IMR-90 (cell line): ENCODE measurements around the gene NDST3. TPM values are rescaled to one million over a fixed set of nuclear protein-coding genes. Genes with fewer than 3 reads are reported as not detected.

Experiments
- ATAC-seq: fragments of 200-7000 bp; cut with Tn5 transposase; 2 replicates; pipeline ENCODE4 v1.9.1; 2020; ENCODE audit warnings: low read depth, mild to moderate bottlenecking, moderate library complexity
- BruUV-seq: library from RNA; stranded (reverse); fragments of 400-500 nt; replicated peaks from 2 replicates; lab custom pipeline; 2021; lab: Mats Ljungman, UMichigan
- CTCF ChIA-PET: fragments of 300-600 bp; formaldehyde crosslinking; extraction: SDS; loops from one replicate; lab custom pipeline; 2021; ENCODE audit warnings: antibody characterized with exemption; lab: Yijun Ruan, JAX
- POLR2A ChIA-PET: fragments of 300-600 bp; sonication (Branson Sonifier 250); formaldehyde crosslinking; loops from one replicate; lab custom pipeline; 2022; ENCODE audit warnings: antibody characterized with exemption; ENCODE audit not compliant: unreplicated experiment; lab: Charles Lee
- DNase-seq: peaks from one replicate; pipeline ENCODE4 v3.0.0; 2013
- H2AFZ ChIP-seq: replicated peaks from 2 replicates; pipeline ENCODE3; 2013; ENCODE audit warnings: low read length, mild to moderate bottlenecking; ENCODE audit not compliant: poor library complexity
- H2AK5ac ChIP-seq: 2 replicates; pipeline ENCODE4 v1.6.1; 2013; ENCODE audit warnings: low read depth, low read length, inconsistent platforms
- H2AK9ac ChIP-seq: replicated peaks from 2 replicates; pipeline ENCODE3; 2013; ENCODE audit warnings: mild to moderate bottlenecking, low read depth, low read length, moderate library complexity; ENCODE audit not compliant: poor library complexity
- H2BK120ac ChIP-seq: 2 replicates; pipeline ENCODE4 v1.6.1; 2013; ENCODE audit warnings: low read depth, low read length, inconsistent platforms
- H2BK15ac ChIP-seq: 3 replicates; pipeline ENCODE4 v1.6.1; 2013; ENCODE audit warnings: low read depth, low read length, inconsistent platforms
- H2BK20ac ChIP-seq: 2 replicates; pipeline ENCODE4 v1.6.1; 2013; ENCODE audit warnings: low read depth, mild to moderate bottlenecking, inconsistent platforms, low read length, moderate library complexity
- H2BK5ac ChIP-seq: 2 replicates; pipeline ENCODE4 v1.6.1; 2013; ENCODE audit warnings: mild to moderate bottlenecking, low read depth, low read length, inconsistent platforms; ENCODE audit not compliant: poor library complexity, severe bottlenecking
- H3K14ac ChIP-seq: replicated peaks from 2 replicates; pipeline ENCODE4 v1.6.1; 2013; ENCODE audit warnings: low read depth, low read length, inconsistent platforms
- H3K18ac ChIP-seq: 2 replicates; pipeline ENCODE4 v1.6.1; 2013; ENCODE audit warnings: low read depth, low read length, control low read depth
- H3K23ac ChIP-seq: 2 replicates; pipeline ENCODE4 v1.6.1; 2013; ENCODE audit warnings: low read depth, low read length, inconsistent platforms
- H3K27ac ChIP-seq: 2 replicates; pipeline ENCODE4 v1.5.1; 2013; ENCODE audit warnings: mild to moderate bottlenecking, control low read depth, low read length; ENCODE audit not compliant: insufficient read depth
- H3K27me3 ChIP-seq: 2 replicates; pipeline ENCODE4 v1.6.1; 2013; ENCODE audit warnings: low read length; ENCODE audit not compliant: control insufficient read depth, insufficient read depth
- H3K36me3 ChIP-seq: 2 replicates; pipeline ENCODE4 v1.6.1; 2013; ENCODE audit warnings: low read length, mixed read lengths; ENCODE audit not compliant: control insufficient read depth, insufficient read depth
- H3K4ac ChIP-seq: 2 replicates; pipeline ENCODE4 v1.6.1; 2013; ENCODE audit warnings: low read depth, low read length, inconsistent platforms
- H3K4me1 ChIP-seq: 2 replicates; pipeline ENCODE4 v1.6.1; 2013; ENCODE audit warnings: low read length, mixed read lengths; ENCODE audit not compliant: control insufficient read depth, insufficient read depth
- H3K4me2 ChIP-seq: 2 replicates; pipeline ENCODE4 v1.6.1; 2013; ENCODE audit warnings: low read depth, mild to moderate bottlenecking, control low read depth, low read length, moderate library complexity
- H3K4me3 ChIP-seq: 2 replicates; pipeline ENCODE4 v1.5.1; 2013; ENCODE audit warnings: low read depth, mild to moderate bottlenecking, control low read depth, low read length, moderate library complexity; ENCODE audit not compliant: insufficient read depth
- H3K56ac ChIP-seq: 2 replicates; pipeline ENCODE4 v1.6.1; 2013; ENCODE audit warnings: low read length, inconsistent platforms; ENCODE audit not compliant: insufficient read depth; ENCODE audit errors: extremely low read depth
- H3K79me1 ChIP-seq, 2 experiments: 2 replicates each; pipeline ENCODE4 v1.6.1; 2013; ENCODE audit warnings: low read length in 2 of 2, inconsistent platforms in 1 of 2, low read depth in 1 of 2
- H3K9ac ChIP-seq: 2 replicates; pipeline ENCODE4 v1.6.1; 2013; ENCODE audit warnings: low read depth, low read length, control low read depth
- H3K9me1 ChIP-seq: 2 replicates; pipeline ENCODE4 v1.6.1; 2013; ENCODE audit warnings: low read length, inconsistent platforms; ENCODE audit not compliant: insufficient read depth
- H3K9me3 ChIP-seq: 2 replicates; pipeline ENCODE4 v1.6.1; 2013; ENCODE audit warnings: low read length; ENCODE audit not compliant: control insufficient read depth, insufficient read depth
- H4K20me1 ChIP-seq: 2 replicates; pipeline ENCODE4 v1.6.1; 2013; ENCODE audit warnings: low read length, inconsistent platforms; ENCODE audit not compliant: insufficient read depth
- H4K5ac ChIP-seq: 2 replicates; pipeline ENCODE4 v1.6.1; 2013; ENCODE audit warnings: mild to moderate bottlenecking, low read depth, low read length, control low read depth
- H4K8ac ChIP-seq, 2 experiments: 2 replicates each; pipeline ENCODE4 v1.6.1; 2013; ENCODE audit warnings: low read depth in 2 of 2, low read length in 2 of 2, control low read depth in 1 of 2, inconsistent platforms in 1 of 2
- H4K91ac ChIP-seq: 2 replicates; pipeline ENCODE4 v1.6.1; 2013; ENCODE audit warnings: low read depth, low read length, inconsistent platforms; ENCODE audit not compliant: insufficient read depth
- ELK1 ChIP-seq: fragments of 150-350 bp; IDR thresholded peaks from 2 replicates; pipeline ENCODE4 v1.6.1; 2016; ENCODE audit warnings: low read depth, mild to moderate bottlenecking, low read length, moderate library complexity, borderline replicate concordance
- RAD21 ChIP-seq: IDR thresholded peaks from 2 replicates; pipeline ENCODE4 v1.6.1; 2012; ENCODE audit warnings: low read length, improper control_type of control experiment
- SMC3 ChIP-seq: fragments of 150-350 bp; IDR thresholded peaks from 2 replicates; pipeline ENCODE4 v1.6.1; 2016; ENCODE audit warnings: low read depth, mild to moderate bottlenecking, antibody characterized with exemption, low read length, moderate library complexity
- WGBS, 2 experiments: methylation state at CpG; one replicate each; pipeline versions ENCODE4 v1.1.5 to v1.1.7; 2013; ENCODE audit warnings: missing lambda C conversion rate in 2 of 2; ENCODE audit not compliant: insufficient read length in 1 of 2; ENCODE audit errors: extremely low coverage in 2 of 2; 5-methylcytosine and 5-hydroxymethylcytosine counted together
- dilution Hi-C: fragments of 300-500 bp; cut with HindIII; formaldehyde crosslinking; loops from one replicate; pipeline ENCODE4 v1.14.3; 2018; ENCODE audit warnings: low sequenced_read_pairs; ENCODE audit not compliant: unreplicated experiment
- in situ Hi-C: fragments of 300-500 bp; cut with MboI; formaldehyde crosslinking; loops from 3 replicates; pipeline ENCODE4 v1.14.3; 2019; ENCODE audit warnings: low sequenced_read_pairs, inconsistent platforms, mixed read lengths
- intact Hi-C: fragments of 100-400 bp; cut with micrococcal nuclease; formaldehyde crosslinking; loops from 2 replicates; pipeline ENCODE4 v1.10.0; 2022
- polyA plus RNA-seq, 3 experiments: library from polyadenylated mRNA; depleted of rRNA; stranded (reverse); fragments of >200 nt; gene quantifications; 2 replicates each; pipeline ENCODE4 v1.2.3, GENCODE V29; 2012; ENCODE audit warnings: low replicate concordance in 1 of 3
- total RNA-seq: library from RNA; depleted of rRNA; stranded (reverse); fragments of >200 nt; gene quantifications from 2 replicates; pipeline ENCODE4 v1.2.3, GENCODE V29; 2012
- TF ChIP-seq, protein P1 (sequence below): conservative IDR thresholded peaks from 2 replicates; pipeline ENCODE4 v1.5.1; 2012; ENCODE audit warnings: mild to moderate bottlenecking, low read depth, low read length, improper control_type of control experiment

NDST3 gene
- total and polyA plus RNA-seq, 2 of the 4 experiments (the other 2 are of a cell fraction): 0.10 to 0.18 TPM

DNA sequence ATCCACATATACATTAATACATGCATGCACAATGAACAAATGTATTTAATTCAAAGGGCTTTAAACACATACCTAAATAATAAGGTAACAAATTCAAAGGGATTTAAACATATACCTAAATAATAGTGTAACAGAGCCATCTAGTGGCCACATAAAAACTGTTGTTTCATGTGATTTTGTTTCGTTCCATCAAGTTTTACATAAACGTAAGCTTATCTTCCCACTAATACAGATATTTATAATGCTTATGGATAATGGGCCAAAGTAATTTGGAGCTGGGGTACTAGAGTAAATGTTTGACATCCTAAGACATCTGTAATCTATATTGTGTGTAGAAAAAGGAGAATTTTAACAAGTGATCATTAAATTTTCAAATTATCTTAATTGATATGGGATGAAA lies 236.2 kb downstream of the NDST3 start:
- Histone ChIP-seq H3K79me1 (no peaks in the 10 kb centered on the region), H2AFZ (no peak overlapping the region), H3K9me1 (no peaks in the 10 kb centered on the region), H2BK20ac (no peak overlapping the region), H3K4me3 (no peak overlapping the region), H3K9me3 (no peaks in the 10 kb centered on the region), H3K23ac (no peak overlapping the region), H4K8ac (no peak overlapping the region), H3K9ac (no peak overlapping the region), H4K20me1 (no peaks in the 10 kb centered on the region), H2AK5ac (no peak overlapping the region), H4K91ac (no peak overlapping the region), H2BK15ac (no peak overlapping the region), H3K27me3 (peaks cover 2% of the 10 kb centered on the region), H3K4me2 (no peak overlapping the region), H3K56ac (no peak overlapping the region), H2BK120ac (no peak overlapping the region), H3K36me3 (no peaks in the 10 kb centered on the region), H3K4me1 (no peaks in the 10 kb centered on the region), H3K27ac (no peak overlapping the region), H3K14ac (no peak overlapping the region), H3K18ac (no peak overlapping the region), H2AK9ac (no peak overlapping the region), H3K4ac (no peak overlapping the region), H2BK5ac (no peak overlapping the region), H4K5ac (no peak overlapping the region)
- TF ChIP-seq SMC3 (peak; percentile 41; the same call in 1 of the 2 replicates), ELK1 (no peak), RAD21 (peak; percentile 61)
- TF ChIP-seq, protein P1, sequence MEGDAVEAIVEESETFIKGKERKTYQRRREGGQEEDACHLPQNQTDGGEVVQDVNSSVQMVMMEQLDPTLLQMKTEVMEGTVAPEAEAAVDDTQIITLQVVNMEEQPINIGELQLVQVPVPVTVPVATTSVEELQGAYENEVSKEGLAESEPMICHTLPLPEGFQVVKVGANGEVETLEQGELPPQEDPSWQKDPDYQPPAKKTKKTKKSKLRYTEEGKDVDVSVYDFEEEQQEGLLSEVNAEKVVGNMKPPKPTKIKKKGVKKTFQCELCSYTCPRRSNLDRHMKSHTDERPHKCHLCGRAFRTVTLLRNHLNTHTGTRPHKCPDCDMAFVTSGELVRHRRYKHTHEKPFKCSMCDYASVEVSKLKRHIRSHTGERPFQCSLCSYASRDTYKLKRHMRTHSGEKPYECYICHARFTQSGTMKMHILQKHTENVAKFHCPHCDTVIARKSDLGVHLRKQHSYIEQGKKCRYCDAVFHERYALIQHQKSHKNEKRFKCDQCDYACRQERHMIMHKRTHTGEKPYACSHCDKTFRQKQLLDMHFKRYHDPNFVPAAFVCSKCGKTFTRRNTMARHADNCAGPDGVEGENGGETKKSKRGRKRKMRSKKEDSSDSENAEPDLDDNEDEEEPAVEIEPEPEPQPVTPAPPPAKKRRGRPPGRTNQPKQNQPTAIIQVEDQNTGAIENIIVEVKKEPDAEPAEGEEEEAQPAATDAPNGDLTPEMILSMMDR: peak; percentile 68
- dilution Hi-C loops (no loop called here), intact Hi-C loops (loop anchor here (1.0 to 2.0 kb wide), 2 partner anchors 46 to 1136 kb away; no protein-coding TSS in a partner anchor), in situ Hi-C loops (loop anchor here (25.0 kb wide), 1 partner anchor 908 kb away; no protein-coding TSS in a partner anchor)
- ChIA-PET POLR2A (no interaction called here), CTCF (no interaction called here)
- no TSS peak for BruUV-seq
- WGBS, 2 experiments: no CpG with 5 or more reads among the region's 2 CpGs
- peak; percentile 68; the same call in 1 of the 2 replicates for ATAC-seq
- peak; percentile 66 for DNase-seq
